Retinal pigment epithelial cell (primary cell): ENCODE data around the gene TMEM39B.
"Not testable (repeated sequence)": the region's sequence is repeated elsewhere in the genome, so short reads cannot be mapped to it uniquely, and the experiment has no call there.

Source experiments
- DNase-seq: peaks from one replicate; pipeline ENCODE4 v3.0.0-alpha.2; 2010; ENCODE audit warnings: low read depth
- H3K4me3 ChIP-seq: 2 replicates; pipeline ENCODE4 v1.5.1; 2011; ENCODE audit warnings: mild to moderate bottlenecking, low read length, control low read depth, moderate library complexity
- TF ChIP-seq, protein P1 (sequence below): conservative IDR thresholded peaks from 2 replicates; pipeline ENCODE4 v1.5.1; 2011; ENCODE audit warnings: low read depth, low read length, control low read depth, inconsistent platforms

The TMEM39B gene

DNA sequence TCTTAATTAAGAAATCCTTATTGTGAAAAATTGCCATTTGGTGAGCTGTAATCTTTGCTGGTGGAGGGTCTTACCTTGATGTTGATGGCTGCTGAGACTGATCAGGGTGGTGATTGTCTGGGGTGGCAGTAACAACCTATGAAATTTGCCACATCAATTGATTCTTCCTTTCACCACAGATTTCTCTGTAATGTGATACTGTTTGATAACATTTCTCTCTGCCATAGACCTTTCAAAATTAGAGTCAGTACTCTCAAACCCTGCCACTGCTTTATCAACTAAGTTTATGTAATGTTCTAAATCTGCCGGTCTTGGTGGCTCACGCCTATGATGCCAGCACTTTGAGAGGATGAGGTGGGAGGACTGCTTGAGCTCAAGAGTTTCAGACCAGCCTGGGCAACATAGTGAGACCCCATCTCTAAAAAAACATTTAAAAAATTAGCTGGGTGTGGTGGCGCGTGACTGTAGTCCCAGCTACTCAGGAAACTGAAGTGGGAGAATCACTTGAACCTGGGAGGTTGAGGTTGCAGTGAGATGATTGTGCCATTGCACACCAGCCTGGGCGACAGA is 40.2 kb downstream of the TMEM39B start:
- no peak for DNase-seq
- TF ChIP-seq, protein P1, sequence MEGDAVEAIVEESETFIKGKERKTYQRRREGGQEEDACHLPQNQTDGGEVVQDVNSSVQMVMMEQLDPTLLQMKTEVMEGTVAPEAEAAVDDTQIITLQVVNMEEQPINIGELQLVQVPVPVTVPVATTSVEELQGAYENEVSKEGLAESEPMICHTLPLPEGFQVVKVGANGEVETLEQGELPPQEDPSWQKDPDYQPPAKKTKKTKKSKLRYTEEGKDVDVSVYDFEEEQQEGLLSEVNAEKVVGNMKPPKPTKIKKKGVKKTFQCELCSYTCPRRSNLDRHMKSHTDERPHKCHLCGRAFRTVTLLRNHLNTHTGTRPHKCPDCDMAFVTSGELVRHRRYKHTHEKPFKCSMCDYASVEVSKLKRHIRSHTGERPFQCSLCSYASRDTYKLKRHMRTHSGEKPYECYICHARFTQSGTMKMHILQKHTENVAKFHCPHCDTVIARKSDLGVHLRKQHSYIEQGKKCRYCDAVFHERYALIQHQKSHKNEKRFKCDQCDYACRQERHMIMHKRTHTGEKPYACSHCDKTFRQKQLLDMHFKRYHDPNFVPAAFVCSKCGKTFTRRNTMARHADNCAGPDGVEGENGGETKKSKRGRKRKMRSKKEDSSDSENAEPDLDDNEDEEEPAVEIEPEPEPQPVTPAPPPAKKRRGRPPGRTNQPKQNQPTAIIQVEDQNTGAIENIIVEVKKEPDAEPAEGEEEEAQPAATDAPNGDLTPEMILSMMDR = no peak
- H3K4me3 ChIP-seq = no peak overlapping the region

- not testable (repeated sequence) for DNase-seq, H3K4me3 ChIP-seq
Observed at GRCh38 chr1:32113436-32113835, 40.7 kb downstream of the TMEM39B start.

DNA sequence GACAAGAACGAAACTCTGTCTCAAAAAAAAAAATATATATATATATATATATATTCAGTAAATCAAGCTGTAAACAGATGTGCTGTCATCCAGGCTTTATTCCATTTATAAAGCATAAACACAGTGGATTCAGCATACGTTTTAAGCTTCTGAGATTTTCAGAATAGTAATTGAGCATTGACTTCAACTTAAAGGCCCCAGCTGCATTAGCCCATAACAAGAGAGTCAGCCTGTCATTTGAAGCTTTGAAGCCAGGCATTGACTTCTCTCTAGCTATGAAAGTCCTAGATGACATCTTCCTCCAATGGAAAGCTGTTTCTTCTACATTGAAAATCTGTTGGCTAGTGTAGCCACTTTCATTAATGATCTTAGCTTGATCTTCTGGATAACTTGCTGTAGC is 41.7 kb downstream of the TMEM39B start:
- no peak overlapping the region for H3K4me3 ChIP-seq
- TF ChIP-seq, protein P1 = no peak
- DNase-seq = no peak

DNA sequence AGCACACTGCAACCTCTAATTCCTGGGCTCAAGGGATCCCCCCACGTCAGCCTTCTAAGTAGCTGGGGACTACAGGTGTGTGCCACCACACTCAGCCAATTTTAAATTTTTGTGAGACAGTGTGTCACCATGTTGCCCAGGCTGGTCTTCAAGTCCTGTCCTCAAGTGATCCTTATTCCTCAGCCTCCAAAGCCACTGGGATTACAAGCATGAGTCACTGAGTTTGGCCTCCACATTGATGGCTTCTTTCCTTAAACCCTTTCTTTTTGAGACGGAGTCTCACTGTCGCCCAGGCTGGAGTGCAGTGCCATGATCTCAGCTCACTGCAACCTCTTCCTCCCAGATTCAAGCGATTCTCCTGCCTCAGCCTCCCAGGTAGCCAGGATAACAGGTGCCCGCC is 42.8 kb downstream of the TMEM39B start:
- TF ChIP-seq, protein P1 = no peak
- no peak for DNase-seq
- H3K4me3 ChIP-seq = no peak overlapping the region

GRCh38 chr1:32116531-32116930 is 43.8 kb downstream of the TMEM39B start:
- TF ChIP-seq, protein P1 = no peak
- no peak for DNase-seq

DNA sequence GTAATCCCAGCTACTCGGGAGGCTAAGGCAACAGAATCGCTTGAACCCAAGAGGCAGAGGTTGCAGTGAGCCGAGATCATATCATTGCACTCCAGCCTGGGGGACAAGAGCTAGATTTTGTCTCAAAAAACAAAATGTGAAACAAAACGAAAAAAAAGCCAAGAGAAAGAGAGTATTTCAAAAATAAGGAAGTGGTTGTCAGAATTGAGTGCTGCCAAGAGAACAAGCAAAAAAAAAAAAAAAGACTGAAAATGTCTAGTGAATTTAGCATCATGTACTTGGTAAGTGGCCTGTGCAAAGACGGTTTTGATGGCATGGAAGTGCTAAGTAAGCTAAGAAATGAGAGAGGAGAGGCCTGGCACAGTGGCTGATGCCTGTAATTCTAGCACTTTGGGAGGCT is 49.4 kb downstream of the TMEM39B start:
- TF ChIP-seq, protein P1 = no peak
- no peak overlapping the region for H3K4me3 ChIP-seq
- no peak for DNase-seq

More at GRCh38 chr1:32116531-32116930, 43.8 kb downstream of the TMEM39B start:
- no peak overlapping the region for H3K4me3 ChIP-seq

DNA sequence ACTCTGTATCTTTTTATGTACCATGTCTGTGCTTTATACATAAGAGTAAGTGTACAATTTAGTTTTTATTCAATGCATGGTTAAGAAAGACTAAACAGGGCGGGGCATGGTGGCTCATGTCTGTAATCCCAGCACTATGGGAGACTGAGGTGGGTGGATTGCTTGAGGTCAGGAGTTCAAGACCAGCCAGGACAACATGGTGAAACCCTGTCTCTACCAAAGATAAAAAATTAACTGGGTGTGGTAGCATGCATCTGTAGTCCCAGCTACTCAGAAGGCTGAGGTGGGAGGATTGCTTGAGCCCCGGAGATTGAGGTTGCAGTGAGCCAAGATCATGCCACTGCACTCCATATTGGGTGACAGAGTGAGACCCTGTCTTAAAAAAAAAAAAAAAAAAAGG is 50.6 kb downstream of the TMEM39B start:
- H3K4me3 ChIP-seq, DNase-seq: not testable (repeated sequence)

GRCh38 chr1:32125313-32125712 is 52.6 kb downstream of the TMEM39B start:
- no peak overlapping the region for H3K4me3 ChIP-seq
- TF ChIP-seq, protein P1 = no peak
- no peak for DNase-seq
